ENCODE measurements around the gene ZP3.
"Not testable (repeated sequence)": the region's sequence is repeated elsewhere in the genome, so short reads cannot be mapped to it uniquely, and the experiment has no call there.

Gene ZP3

GRCh38 chr7:76442664-76443446 lies 18.1 kb downstream of the ZP3 start:
- not testable (repeated sequence) for DNase-seq (ENCODE audit: low read depth)

GRCh38 chr7:76443846-76444245 lies 19.1 kb downstream of the ZP3 start:
- DNase-seq (ENCODE audit: low read depth): not testable (repeated sequence)

- not testable (repeated sequence) for DNase-seq (ENCODE audit: low read depth)
Observed at GRCh38 chr7:76445577-76446008, 20.8 kb downstream of the ZP3 start.

GRCh38 chr7:76457017-76457416 lies 32.3 kb downstream of the ZP3 start:
- not testable (repeated sequence) for DNase-seq (ENCODE audit: low read depth)

- DNase-seq (ENCODE audit: low read depth): not testable (repeated sequence)
Observed at GRCh38 chr7:76458504-76458903, 33.8 kb downstream of the ZP3 start.

DNA sequence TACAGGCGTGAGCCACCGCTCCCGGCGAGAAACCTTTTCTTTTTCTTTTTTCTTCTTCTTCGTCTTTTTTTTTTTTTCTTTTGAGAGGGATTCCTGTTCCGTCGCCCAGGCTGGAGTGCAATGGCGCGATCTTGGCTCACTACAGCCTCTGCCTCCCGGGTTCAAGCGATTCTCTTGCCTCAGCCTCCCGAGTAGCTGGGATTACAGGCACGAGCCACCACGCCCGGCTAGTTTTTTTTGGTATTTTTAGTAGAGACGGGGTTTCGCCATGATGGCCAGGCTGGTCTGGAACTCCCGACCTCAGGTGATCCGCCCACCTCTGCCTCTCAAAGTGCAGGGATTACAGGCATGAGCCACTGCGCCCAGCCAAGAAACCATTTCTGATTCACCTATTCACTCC lies 36.0 kb downstream of the ZP3 start:
- not testable (repeated sequence) for DNase-seq (ENCODE audit: low read depth)

DNA sequence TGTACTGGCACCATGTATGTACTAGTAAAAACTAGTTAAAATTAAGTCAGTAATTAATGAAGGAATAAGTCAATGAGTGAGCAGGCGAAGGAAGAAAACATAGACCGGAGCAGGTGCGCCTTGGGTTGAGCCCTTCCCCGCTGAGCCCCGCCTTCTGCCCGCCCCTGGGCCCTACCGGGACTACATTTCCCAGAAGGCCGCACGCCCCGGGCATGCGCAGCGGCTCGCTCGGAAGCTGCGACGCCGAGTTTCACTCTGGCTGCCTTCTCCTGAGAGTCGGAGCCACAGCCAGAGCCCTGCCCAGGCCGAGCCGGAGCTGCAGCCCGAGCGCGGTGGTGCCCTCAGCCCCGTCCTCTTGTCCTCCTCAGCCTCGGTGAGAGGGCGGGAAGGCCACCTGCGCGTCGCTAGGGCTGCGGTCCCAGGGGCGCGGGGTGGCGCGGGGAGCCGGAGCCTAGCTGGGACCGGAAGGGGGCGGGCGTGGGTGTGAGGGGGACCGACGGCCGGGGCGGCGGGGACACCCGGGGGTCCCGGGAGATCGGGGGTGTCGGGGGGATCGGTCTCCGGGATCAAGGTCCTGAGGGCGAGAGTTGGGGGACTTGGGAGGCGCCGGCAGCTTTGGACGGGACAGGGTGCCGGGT lies 36.8 kb downstream of the ZP3 start, which contains the start of gene DTX2:
TSS of gene DTX2 (plus strand) at position 246 of the 638 bp plus-strand sequence. CDS start 18,801 bp downstream, outside the sequence.
- DNase-seq (ENCODE audit: low read depth): not testable (repeated sequence)

GRCh38 chr7:76462271-76462882 lies 37.6 kb downstream of the ZP3 start:
- DNase-seq (ENCODE audit: low read depth): not testable (repeated sequence)

DNA sequence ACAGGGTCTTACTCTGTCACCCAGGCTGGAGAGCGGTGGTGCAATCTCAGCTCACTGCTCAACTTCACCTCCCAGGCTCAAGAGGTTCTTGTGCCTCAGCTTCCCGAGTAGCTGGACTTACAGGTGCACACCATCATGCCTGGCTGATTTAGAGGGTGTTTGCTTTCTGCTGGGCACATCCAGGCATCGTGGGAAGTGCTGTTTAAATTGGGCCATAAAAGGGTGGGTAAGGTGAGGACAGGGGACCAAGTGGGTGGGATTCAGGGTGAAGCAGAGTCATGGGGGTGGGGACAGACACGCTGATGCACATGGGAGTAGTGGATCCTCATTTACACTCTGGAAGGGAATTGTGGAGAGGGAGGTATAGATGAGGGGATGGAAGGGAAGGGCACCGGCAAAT lies 40.2 kb downstream of the ZP3 start:
- DNase-seq (ENCODE audit: low read depth): not testable (repeated sequence)

- DNase-seq (ENCODE audit: low read depth): not testable (repeated sequence)
Observed at GRCh38 chr7:76465950-76466349, 41.2 kb downstream of the ZP3 start.

DNA sequence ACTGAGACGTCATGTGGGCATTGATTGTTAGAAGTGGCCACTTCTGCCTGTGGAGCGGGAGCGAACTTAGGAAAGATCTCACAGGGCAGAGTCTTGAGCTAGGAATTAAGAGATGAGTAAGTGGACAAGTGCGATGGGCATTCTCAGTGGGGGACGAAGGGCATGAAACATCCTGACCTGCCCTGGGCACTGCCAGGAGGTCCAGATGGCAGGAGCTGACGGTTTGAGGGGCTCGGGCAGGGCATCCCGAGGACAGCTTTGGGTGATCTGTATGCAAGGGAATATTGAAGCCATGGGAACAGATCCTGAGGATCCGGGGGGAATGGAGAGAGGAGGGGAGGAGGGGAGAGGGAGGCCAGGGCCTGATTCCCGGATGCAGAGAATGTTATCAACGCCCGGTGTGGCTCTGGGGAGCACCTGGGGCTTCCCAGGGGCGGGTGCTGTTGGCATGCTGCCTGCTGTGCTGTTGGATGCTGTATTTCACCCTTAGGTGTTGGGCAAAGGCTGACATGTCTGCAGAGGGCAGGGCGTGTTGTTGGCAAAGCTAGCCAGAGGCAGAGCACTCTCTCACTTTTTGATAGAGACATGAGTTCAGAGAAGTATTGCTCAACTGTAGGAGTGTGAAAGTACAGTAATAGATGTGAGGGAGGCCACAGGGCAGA lies 43.1 kb downstream of the ZP3 start:
- DNase-seq (ENCODE audit: low read depth): not testable (repeated sequence)

DNA sequence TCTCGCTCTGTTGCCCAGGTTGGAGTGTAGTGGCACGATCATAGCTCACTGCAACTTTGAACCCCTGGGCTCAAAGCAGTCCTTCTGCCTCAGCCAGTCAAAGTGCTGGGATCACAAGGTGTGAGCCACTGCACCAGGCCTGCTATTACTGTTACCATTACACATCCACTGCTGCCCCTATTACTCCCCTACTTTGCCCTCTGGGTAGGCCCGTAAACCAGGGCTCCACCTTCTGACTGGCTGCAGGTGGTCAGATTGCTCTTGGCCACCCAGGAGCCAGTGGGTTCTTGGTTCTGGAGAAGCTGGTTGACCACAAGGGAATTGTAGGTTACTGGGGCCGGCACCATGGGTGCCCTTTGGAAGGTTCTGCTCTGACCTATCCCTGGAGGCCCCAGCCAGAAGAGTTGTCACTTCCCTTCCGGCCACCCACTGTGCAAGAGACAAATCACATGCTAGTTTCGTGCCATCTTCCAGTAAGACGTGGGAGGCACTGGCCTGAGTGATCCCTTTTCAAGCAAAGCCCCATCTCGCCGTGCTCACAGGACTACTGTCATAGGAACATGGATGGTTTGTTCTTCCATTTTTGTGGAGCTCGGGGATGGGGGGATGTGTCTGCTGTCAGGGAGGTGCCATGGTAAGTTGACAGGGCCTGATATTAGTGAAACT lies 46.9 kb downstream of the ZP3 start:
- not testable (repeated sequence) for DNase-seq (ENCODE audit: low read depth)

GRCh38 chr7:76473097-76473496 lies 48.3 kb downstream of the ZP3 start:
- not testable (repeated sequence) for DNase-seq (ENCODE audit: low read depth)

- DNase-seq (ENCODE audit: low read depth): not testable (repeated sequence)
Observed at GRCh38 chr7:76476280-76476679, 51.5 kb downstream of the ZP3 start.

DNA sequence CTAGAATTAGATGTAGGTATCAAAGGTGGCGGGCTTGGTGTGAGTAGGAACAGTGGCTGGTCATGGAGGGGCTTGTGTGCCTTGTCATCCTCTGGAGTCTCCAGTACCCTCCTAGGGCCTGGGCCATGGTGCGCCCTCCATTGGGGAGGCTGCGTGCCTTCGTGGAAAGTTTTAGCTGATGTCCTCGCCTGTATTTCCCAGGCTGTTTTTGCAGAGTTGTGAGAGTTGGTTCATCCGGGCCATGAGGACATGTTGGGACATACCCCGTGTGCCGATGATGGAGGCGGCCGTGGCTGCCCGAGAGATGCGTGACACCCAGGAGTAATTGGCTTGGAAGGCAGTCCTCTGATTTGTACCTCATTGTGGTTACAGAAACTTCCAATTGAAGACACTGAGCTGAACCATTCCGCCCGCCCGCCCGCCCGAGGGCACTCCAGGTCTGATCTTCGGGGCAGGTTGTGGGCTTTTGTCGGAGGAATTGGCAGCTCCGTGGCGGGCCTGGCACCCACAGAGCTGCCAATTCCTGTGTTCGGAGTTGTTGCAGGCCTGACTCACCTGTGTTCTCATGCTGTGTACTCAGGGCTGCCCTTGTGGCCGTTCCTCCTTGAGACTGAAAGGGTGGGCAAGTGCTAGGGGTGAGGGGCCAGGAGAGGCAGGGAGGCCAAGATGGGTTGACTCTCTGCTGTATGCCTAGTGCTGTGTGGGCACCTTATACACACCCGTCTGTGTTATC lies 52.2 kb downstream of the ZP3 start:
- DNase-seq (ENCODE audit: low read depth): not testable (repeated sequence)

DNA sequence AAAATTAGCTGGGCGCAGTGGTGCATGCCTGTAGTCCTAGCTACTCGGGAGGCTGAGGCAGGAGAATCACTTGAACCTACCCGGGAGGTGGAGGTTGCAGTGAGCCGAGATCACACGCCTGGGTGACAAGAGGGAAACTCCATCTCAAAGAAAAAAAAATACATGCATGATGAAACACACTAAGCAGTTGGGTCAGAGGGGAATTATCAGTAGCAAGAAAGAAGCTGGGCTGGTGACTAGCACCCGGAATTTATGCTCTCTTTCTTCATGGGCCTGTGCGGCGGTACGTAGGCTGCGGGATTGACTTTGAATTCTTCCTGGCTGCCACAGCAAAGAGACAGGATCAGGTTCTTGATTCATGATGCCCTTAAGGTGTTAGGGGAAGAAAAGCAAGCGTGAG lies 54.9 kb downstream of the ZP3 start:
- not testable (repeated sequence) for DNase-seq (ENCODE audit: low read depth)

- DNase-seq (ENCODE audit: low read depth): not testable (repeated sequence)
Observed at GRCh38 chr7:76480403-76481253, 55.9 kb downstream of the ZP3 start.

- not testable (repeated sequence) for DNase-seq (ENCODE audit: low read depth)
Observed at GRCh38 chr7:76482660-76483059, 57.9 kb downstream of the ZP3 start.

GRCh38 chr7:76483081-76483480 lies 58.3 kb downstream of the ZP3 start:
- not testable (repeated sequence) for DNase-seq (ENCODE audit: low read depth)

DNA sequence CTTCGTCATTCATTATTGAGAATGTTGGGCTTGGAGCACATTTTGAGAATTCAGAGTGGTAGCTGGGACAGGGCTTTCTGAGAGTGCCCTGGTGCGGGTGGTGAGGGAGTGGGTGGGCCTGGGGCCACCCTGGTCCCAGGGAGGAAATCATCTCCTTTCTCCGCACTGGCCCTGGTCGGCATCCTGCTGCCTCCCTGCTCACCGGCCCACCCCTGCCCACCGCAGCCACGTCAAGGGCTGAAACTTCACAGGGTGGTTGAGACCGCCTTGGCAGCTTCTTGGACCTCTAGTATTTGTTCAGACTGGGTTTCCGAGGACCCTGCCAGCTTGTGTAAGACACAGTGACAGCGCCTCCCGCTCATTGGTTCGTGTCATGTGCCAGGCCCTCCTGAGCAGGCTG lies 59.7 kb downstream of the ZP3 start:
- not testable (repeated sequence) for DNase-seq (ENCODE audit: low read depth)

Data from stimulated activated CD8-positive, alpha-beta memory T cell treated with anti-CD3 and anti-CD28 coated beads, Interleukin-15, amount 100 ng/mL, for 24 hours (primary cell).